GM13976 (cell line): Measurements from ENCODE around the gene AFDN.

Source experiments
- DNase-seq: peaks from one replicate; pipeline ENCODE4 v3.0.0; 2012; ENCODE audit warnings: low spot score
- in situ Hi-C: fragments of 300-500 bp; cut with MboI; formaldehyde crosslinking; loops from one replicate; pipeline ENCODE4 v1.12.0; 2022; ENCODE audit warnings: low sequenced_read_pairs, mixed read lengths, inconsistent platforms; ENCODE audit not compliant: unreplicated experiment
- TF ChIP-seq, protein P1 (sequence below): IDR thresholded peaks from 2 replicates; pipeline ENCODE4 v1.5.1; 2012; ENCODE audit warnings: borderline replicate concordance, mild to moderate bottlenecking; ENCODE audit not compliant: insufficient read depth; ENCODE audit errors: extremely low read depth, missing control alignments, control extremely low read depth

Gene AFDN

DNA sequence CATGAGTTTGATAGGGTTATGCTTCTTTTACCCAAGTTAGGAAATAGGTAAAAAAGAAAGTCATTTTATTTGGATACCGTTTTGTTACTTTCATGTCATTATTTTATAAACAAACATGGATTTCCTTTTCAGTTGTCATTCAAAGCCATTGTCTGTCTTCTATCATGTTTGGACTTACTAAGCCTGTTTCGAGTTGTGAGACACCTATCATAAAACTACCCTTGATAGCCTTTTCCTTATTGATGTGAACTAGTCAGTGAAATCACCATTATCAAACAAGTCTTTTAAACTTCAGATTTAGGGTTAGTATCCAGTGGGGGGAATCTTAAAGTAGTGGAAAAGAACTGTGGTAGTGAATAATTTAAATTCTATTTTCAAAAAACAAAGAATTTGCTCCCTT is 85.8 kb downstream of the AFDN start:
- in situ Hi-C loops, result no loop called here
- TF ChIP-seq, protein P1, sequence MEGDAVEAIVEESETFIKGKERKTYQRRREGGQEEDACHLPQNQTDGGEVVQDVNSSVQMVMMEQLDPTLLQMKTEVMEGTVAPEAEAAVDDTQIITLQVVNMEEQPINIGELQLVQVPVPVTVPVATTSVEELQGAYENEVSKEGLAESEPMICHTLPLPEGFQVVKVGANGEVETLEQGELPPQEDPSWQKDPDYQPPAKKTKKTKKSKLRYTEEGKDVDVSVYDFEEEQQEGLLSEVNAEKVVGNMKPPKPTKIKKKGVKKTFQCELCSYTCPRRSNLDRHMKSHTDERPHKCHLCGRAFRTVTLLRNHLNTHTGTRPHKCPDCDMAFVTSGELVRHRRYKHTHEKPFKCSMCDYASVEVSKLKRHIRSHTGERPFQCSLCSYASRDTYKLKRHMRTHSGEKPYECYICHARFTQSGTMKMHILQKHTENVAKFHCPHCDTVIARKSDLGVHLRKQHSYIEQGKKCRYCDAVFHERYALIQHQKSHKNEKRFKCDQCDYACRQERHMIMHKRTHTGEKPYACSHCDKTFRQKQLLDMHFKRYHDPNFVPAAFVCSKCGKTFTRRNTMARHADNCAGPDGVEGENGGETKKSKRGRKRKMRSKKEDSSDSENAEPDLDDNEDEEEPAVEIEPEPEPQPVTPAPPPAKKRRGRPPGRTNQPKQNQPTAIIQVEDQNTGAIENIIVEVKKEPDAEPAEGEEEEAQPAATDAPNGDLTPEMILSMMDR, result no peak
- no peak for DNase-seq

DNA sequence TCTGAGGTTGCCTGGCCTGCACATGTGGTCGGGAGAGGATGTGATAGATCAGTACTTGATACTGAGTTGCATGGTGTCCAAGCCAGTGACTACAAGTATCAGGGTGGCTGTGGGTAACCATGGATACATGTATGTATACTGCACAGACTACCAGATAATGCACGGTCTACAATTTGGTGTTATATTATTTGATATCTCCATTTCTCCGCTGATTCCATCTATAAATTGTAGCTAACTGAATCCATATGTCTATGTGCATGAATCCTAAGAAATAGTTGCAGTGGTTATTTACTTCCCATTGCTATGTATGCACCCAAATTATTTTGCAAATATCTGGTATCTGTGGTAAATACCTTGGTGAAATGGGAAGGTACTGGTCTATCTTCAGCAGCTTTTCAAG is 87.0 kb downstream of the AFDN start:
- in situ Hi-C loops, result no loop called here
- no peak for DNase-seq
- TF ChIP-seq, protein P1, result no peak

DNA sequence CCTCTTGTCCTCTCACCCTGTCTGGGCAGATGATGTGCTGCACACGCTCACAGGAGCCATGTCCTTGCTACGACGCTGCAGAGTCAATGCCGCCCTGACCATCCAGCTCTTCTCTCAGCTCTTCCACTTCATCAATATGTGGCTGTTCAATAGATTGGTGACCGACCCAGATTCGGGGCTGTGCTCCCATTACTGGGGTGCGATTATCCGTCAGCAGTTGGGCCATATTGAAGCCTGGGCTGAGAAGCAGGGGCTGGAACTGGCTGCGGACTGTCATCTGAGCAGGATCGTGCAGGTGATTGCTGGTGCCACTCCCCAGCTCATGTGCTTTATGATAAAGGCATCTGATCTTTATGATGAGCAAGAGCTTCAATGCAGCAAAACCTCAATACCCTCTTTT is 88.4 kb downstream of the AFDN start:
- TF ChIP-seq, protein P1, result no peak
- in situ Hi-C loops, result no loop called here
- no peak for DNase-seq

DNA sequence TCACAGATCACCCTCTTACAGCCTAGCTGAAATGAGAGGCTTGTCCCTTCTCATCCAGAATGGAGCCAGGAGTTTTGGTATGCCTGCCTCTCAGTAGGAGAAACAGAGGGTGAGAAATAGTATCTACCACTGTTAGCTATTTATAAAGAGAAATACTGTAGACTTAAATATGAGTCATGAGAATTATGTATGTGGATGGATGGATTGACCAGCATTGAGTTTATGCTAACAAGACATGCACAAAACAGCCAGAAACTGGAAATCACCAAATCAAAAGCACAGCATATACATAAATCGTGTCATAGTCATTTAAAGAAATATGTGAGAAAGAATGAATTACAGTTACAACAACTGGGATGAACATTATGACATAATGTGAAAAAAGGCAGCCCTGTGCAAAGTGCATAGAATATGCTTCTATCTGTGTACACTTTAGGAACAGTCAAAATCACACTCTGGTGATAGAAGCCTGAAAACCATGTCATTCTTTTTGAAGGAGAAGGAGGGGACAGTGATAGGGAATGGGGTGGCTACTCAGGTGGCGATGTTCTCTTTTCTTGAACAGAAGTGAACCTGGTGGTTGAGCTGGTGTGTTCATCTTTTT is 90.9 kb downstream of the AFDN start:
- TF ChIP-seq, protein P1, result no peak
- in situ Hi-C loops, result no loop called here
- no peak for DNase-seq

DNA sequence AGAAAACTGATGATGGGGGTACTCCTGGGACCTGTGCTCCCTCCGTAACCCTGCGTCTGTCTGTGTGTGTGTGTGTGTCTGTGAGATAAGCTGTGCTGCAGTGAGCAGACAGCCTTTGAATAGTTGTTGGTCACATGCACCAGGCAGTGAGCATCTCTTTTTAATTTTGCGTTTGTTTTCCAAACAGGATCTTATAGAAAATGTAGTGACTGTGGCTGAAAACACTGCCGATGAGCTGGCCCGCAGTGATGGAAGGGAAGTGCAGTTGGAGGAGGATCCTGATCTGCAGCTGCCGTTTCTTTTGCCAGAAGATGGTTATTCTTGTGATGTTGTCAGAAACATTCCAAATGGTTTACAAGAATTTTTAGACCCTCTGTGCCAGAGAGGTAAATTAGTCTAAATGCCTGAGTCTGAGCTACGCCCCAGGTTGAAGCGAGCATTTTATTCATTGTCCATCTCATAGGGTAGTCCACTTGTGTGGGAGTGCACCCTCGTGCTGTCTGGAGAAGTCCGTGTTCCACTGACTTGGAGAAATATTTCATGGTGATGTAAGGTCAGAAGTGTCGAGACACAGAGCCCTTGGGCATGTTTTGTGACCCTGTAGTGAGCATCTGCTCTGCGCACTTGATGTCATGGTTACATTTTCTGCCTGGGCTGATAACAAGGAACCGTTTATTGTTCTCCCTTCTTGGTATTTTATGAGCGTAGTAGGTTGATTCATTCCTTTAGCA is 92.0 kb downstream of the AFDN start:
- in situ Hi-C loops, result no loop called here
- TF ChIP-seq, protein P1, result no peak
- DNase-seq, result no peak

DNA sequence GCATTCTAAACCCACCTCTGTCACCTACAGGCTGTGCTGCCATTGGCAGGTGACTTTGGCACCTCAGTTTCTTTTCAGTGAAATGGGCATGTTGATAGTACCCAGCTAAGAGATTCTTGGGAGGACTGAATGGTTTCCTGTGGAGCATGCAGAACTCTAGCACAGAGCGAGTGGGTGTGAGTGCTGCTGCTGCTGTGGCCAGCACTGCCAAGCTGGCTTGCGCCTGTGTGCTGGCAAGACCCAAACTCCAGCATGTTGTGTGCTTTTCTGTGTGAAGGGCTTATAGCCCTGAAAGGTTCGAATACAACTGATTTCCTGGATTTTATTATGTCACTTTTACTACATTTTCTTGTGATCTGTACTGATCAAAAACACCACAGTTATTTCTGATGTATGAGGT is 92.6 kb downstream of the AFDN start:
- no peak for DNase-seq
- in situ Hi-C loops, result no loop called here
- TF ChIP-seq, protein P1, result no peak

DNA sequence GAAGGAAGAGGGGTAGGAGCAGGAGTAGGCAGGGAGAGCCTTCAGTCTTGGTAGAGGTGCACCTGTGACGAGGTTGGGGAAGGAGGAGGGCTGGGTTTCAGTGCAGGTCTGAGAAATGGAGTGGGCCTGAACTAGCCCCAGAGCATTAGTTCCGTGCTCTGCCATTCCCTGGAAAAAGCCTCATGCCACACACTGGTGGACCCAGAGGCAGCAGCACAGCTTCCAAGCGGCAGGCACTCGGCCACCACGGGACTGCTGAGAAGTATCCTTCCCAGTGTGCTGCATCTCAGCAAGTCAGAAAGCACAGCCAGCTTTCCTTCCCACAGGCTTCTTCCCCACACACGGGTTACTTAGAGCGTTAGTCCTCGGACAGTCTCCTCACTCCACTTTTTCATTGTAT is 93.5 kb downstream of the AFDN start:
- in situ Hi-C loops, result no loop called here
- TF ChIP-seq, protein P1, result no peak
- no peak for DNase-seq
